ENCODE results near the gene RBM6.
"Not testable (repeated sequence)": the region's sequence is repeated elsewhere in the genome, so short reads cannot be mapped to it uniquely, and the experiment has no call there.

Gene RBM6

GRCh38 chr3:49910409-49911123, 29.4 kb upstream of the RBM6 start:
- DNase-seq (ENCODE audit: low read depth in 2 of 2), result no peak

GRCh38 chr3:49911124-49911420, 28.9 kb upstream of the RBM6 start:
- no peak for TF ChIP-seq CTCF (IDR thresholded peaks at IDR 0.05; ENCODE audit: low read depth, low read length)
- no peak for DNase-seq (ENCODE audit: low read depth in 2 of 2)
- no peak overlapping the region for H3K4me3 ChIP-seq (replicated peaks in 1 of 2; ENCODE audit: low read depth in 2 of 2, low read length in 2 of 2)

More at GRCh38 chr3:49910409-49911123, 29.4 kb upstream of the RBM6 start:
- no peak overlapping the region for H3K4me3 ChIP-seq (replicated peaks in 1 of 2; ENCODE audit: low read depth in 2 of 2, low read length in 2 of 2)
- no peak for TF ChIP-seq CTCF (IDR thresholded peaks at IDR 0.05; ENCODE audit: low read depth, low read length)

- no peak overlapping the region for H3K4me3 ChIP-seq (replicated peaks in 1 of 2; ENCODE audit: low read depth in 2 of 2, low read length in 2 of 2)
- no peak for TF ChIP-seq CTCF (IDR thresholded peaks at IDR 0.05; ENCODE audit: low read depth, low read length)
- no peak for DNase-seq (ENCODE audit: low read depth in 2 of 2)
Observed at GRCh38 chr3:49911611-49912010, 28.3 kb upstream of the RBM6 start.

- no peak for TF ChIP-seq CTCF (IDR thresholded peaks at IDR 0.05; ENCODE audit: low read depth, low read length)
- no peak overlapping the region for H3K4me3 ChIP-seq (replicated peaks in 1 of 2; ENCODE audit: low read depth in 2 of 2, low read length in 2 of 2)
- DNase-seq (ENCODE audit: low read depth in 2 of 2), result no peak
Observed at GRCh38 chr3:49912881-49913281, 27.1 kb upstream of the RBM6 start.

- no peak overlapping the region for H3K4me3 ChIP-seq (replicated peaks in 1 of 2; ENCODE audit: low read depth in 2 of 2, low read length in 2 of 2)
- DNase-seq (ENCODE audit: low read depth in 2 of 2), result no peak
- TF ChIP-seq CTCF (IDR thresholded peaks at IDR 0.05; ENCODE audit: low read depth, low read length), result no peak
Observed at GRCh38 chr3:49914906-49915305, 25.0 kb upstream of the RBM6 start.

- H3K4me3 ChIP-seq (replicated peaks in 1 of 2; ENCODE audit: low read depth in 2 of 2, low read length in 2 of 2), result no peak overlapping the region
- TF ChIP-seq CTCF (IDR thresholded peaks at IDR 0.05; ENCODE audit: low read depth, low read length), result no peak
- peak; percentile 52 for DNase-seq (ENCODE audit: low read depth in 2 of 2)
Observed at GRCh38 chr3:49916686-49917085, 23.3 kb upstream of the RBM6 start.

- not testable (repeated sequence) for H3K4me3 ChIP-seq (replicated peaks in 1 of 2; ENCODE audit: low read depth in 2 of 2, low read length in 2 of 2); DNase-seq (ENCODE audit: low read depth in 2 of 2)
Observed at GRCh38 chr3:49917806-49918590, 22.0 kb upstream of the RBM6 start.

All from cardiac fibroblast (primary cell).